ENCODE results near the gene GCLM. TPM values are rescaled to one million over a fixed set of nuclear protein-coding genes. Genes with fewer than 3 reads are reported as not detected.

The GCLM gene
- total RNA-seq, 1 donor from 2014 or later, result 11.4 TPM

DNA sequence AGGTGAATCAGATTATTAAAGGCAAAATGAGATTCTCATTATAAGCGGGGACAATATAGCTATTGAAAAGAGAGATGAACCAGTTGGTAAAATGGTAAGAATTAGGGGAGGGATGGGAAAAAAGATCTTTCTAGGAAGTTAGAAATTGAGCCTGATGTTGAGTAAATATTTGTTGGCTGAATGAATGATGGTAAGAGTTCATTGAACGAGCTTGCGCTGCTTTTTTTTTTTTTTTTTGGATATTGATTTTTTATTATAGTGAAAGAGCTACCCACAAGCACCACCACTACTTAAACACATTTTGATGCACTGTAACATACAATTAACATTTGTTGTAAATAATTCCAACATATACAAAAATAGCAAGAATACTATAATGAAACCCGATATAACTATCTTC, 1.1 kb upstream of the GCLM start:
- Histone ChIP-seq H3K4me1 (peaks cover 24% of the 10 kb centered on the region), H3K9me3 (replicated peaks) (peaks cover 12% of the 10 kb centered on the region), H3K36me3 (no peaks in the 10 kb centered on the region), H3K27me3 (ENCODE audit: low read depth) (no peaks in the 10 kb centered on the region), H3K27ac (replicated peaks) (peak overlapping the region; percentile 92), H3K4me3 (no peak overlapping the region)
- no peak for DNase-seq
- TF ChIP-seq, protein P1, sequence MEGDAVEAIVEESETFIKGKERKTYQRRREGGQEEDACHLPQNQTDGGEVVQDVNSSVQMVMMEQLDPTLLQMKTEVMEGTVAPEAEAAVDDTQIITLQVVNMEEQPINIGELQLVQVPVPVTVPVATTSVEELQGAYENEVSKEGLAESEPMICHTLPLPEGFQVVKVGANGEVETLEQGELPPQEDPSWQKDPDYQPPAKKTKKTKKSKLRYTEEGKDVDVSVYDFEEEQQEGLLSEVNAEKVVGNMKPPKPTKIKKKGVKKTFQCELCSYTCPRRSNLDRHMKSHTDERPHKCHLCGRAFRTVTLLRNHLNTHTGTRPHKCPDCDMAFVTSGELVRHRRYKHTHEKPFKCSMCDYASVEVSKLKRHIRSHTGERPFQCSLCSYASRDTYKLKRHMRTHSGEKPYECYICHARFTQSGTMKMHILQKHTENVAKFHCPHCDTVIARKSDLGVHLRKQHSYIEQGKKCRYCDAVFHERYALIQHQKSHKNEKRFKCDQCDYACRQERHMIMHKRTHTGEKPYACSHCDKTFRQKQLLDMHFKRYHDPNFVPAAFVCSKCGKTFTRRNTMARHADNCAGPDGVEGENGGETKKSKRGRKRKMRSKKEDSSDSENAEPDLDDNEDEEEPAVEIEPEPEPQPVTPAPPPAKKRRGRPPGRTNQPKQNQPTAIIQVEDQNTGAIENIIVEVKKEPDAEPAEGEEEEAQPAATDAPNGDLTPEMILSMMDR (IDR thresholded peaks at IDR 0.05; ENCODE audit: borderline replicate concordance), result no peak
- intact Hi-C loops (cut with micrococcal nuclease), result no loop called here

DNA sequence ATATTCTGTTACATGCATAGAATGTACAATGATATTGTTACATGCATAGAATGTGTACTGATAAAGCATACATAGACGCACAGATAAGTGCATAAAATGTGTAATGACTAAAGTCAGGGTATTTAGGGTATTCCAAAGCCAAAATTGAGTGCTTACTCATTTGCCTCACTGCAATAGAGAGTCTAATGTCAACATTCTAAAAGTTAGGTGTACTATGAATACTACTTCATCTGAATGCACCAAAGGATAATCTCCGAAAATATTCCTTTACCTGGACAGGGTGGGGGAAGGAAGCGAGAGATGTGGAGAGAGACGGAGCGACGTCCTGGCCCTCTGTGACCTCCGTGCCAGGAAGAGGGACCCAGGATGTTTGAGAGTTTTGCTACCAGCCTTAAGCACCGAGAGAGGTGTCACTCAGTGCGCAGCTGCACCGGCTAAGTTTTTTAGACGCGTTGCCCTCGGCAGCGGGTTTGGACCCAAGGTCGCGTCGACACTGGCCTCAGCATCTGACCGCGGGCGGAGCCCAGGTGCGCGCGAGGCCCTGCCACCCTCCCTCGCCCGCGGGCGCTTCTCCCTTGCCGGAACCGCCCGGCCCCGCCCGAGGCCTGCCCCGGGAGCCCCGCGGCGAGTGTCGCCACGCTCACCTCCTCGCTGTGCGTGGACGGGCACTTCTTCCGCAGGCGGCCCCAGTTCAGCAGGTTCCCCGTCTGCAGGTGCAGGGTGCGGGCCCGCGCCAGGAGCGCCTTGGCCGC, 660 bp downstream of the GCLM start:
- TF ChIP-seq, protein P1 (IDR thresholded peaks at IDR 0.05; ENCODE audit: borderline replicate concordance), result no peak
- no peaks in the 10 kb centered on the region for H3K27me3 ChIP-seq (ENCODE audit: low read depth)
- H3K4me1 ChIP-seq, result peaks cover 24% of the 10 kb centered on the region
- H3K36me3 ChIP-seq, result no peaks in the 10 kb centered on the region
- intact Hi-C loops (cut with micrococcal nuclease), result no loop called here
- DNase-seq, result peak; percentile 37
- H3K4me3 ChIP-seq, result peak overlapping the region; percentile 90
- H3K9me3 ChIP-seq (replicated peaks), result peaks cover 12% of the 10 kb centered on the region
- H3K27ac ChIP-seq (replicated peaks), result peak overlapping the region; percentile 92

DNA sequence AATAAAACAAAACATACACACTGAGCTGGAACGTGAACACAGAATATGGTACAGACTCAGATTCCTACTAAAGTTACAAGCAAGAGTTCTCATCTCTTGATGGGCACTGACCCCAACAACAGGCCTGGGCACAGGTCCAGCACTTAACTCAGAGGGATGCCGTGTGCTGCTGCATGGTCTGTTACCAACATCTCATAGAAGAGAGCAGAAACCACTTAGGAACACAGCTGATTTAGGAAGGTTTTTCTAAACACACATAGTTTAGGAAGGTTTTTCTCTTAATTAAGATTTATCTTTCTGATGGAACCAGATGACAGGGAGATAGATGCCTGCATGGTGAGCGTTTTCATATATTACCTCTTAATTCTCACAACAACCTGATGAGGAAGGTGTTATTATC, 1.5 kb downstream of the GCLM start:
- TF ChIP-seq, protein P1 (IDR thresholded peaks at IDR 0.05; ENCODE audit: borderline replicate concordance), result no peak
- intact Hi-C loops (cut with micrococcal nuclease), result no loop called here
- Histone ChIP-seq H3K27ac (replicated peaks) (no peak overlapping the region), H3K27me3 (ENCODE audit: low read depth) (no peaks in the 10 kb centered on the region), H3K36me3 (no peaks in the 10 kb centered on the region), H3K4me1 (peaks cover 24% of the 10 kb centered on the region), H3K9me3 (replicated peaks) (peaks cover 12% of the 10 kb centered on the region), H3K4me3 (peak overlapping the region; percentile 90)
- peak; percentile 24 for DNase-seq

DNA sequence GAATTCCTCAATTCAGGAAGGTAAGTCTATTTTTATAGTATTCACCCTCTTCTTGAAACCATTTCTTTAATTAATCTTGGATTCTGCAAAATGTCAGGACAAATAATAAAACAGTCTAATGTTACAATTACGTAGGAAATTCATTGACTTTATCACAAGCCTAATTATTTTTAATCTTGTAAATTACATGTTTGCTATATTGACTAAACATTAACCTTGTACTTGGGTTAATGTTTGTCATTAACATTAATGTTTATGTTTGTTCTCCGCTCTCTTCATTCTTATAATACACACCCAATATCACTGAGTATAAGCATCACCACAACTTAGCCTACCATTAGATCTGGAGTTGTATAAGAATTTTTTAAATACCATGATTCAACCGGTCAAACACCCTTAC, 2.8 kb downstream of the GCLM start:
- TF ChIP-seq, protein P1 (IDR thresholded peaks at IDR 0.05; ENCODE audit: borderline replicate concordance), result no peak
- peaks cover 12% of the 10 kb centered on the region for H3K9me3 ChIP-seq (replicated peaks)
- H3K4me1 ChIP-seq, result peaks cover 24% of the 10 kb centered on the region
- no peaks in the 10 kb centered on the region for H3K27me3 ChIP-seq (ENCODE audit: low read depth)
- no peaks in the 10 kb centered on the region for H3K36me3 ChIP-seq
- H3K27ac ChIP-seq (replicated peaks), result no peak overlapping the region
- intact Hi-C loops (cut with micrococcal nuclease), result no loop called here
- no peak overlapping the region for H3K4me3 ChIP-seq
- DNase-seq, result no peak

DNA sequence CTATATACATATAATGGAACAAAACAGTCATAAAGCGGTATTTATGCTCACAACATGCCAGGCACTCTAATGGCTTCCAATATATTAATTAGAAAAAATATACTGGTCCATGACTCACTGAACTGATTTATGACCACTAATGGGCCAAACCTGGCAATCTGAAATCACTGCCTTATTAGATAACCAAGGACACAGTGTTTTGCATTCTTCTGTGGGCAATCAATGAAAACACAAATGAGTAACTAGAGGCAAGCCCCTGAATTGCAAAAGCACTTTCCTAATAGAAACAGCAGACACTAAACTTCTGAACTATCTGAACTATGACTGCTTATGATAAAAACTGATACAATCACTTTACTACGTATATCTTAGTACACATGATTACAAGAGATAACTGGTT, 3.5 kb downstream of the GCLM start:
- H3K36me3 ChIP-seq, result peaks cover 7% of the 10 kb centered on the region
- intact Hi-C loops (cut with micrococcal nuclease), result no loop called here
- TF ChIP-seq, protein P1 (IDR thresholded peaks at IDR 0.05; ENCODE audit: borderline replicate concordance), result no peak
- no peak for DNase-seq
- H3K27me3 ChIP-seq (ENCODE audit: low read depth), result no peaks in the 10 kb centered on the region
- H3K4me1 ChIP-seq, result peaks cover 24% of the 10 kb centered on the region
- H3K27ac ChIP-seq (replicated peaks), result no peak overlapping the region
- peaks cover 6% of the 10 kb centered on the region for H3K9me3 ChIP-seq (replicated peaks)
- no peak overlapping the region for H3K4me3 ChIP-seq
